Mucosa of descending colon (tissue), 3 donors: ENCODE measurements around the gene CEP128. TPM values are rescaled to one million over a fixed set of nuclear protein-coding genes. Genes with fewer than 3 reads are reported as not detected.
A peak's percentile ranks its signal among the peaks of the same experiment; 100 is the strongest.

ENCODE experiments used
- ATAC-seq: fragments of 200-7000 bp; cut with Tn5 transposase; one replicate; pipeline ENCODE4 v1.9.1; 2020; ENCODE audit warnings: mild to moderate bottlenecking, moderate library complexity
- DNase-seq, 3 donors: peaks; one replicate each; pipeline ENCODE4 v3.0.0-alpha.2; 2020
- H3K36me3 ChIP-seq: fragments of 200-600 bp; one replicate; pipeline ENCODE4 v1.8.0; 2021; ENCODE audit warnings: low read depth, mild to moderate bottlenecking
- H3K4me1 ChIP-seq: fragments of 200-600 bp; one replicate; pipeline ENCODE4 v1.8.0; 2021; ENCODE audit warnings: low read depth, mild to moderate bottlenecking
- H3K4me3 ChIP-seq: fragments of 200-600 bp; one replicate; pipeline ENCODE4 v1.8.0; 2021; ENCODE audit warnings: mild to moderate bottlenecking
- H3K9me3 ChIP-seq: fragments of 200-600 bp; one replicate; pipeline ENCODE4 v1.8.0; 2021; ENCODE audit warnings: mild to moderate bottlenecking
- intact Hi-C, 2 donors: fragments of 100-400 bp; cut with DNase I in 1 of 2; cut with micrococcal nuclease in 1 of 2; formaldehyde crosslinking; loops; one replicate each; pipeline versions ENCODE4 v1.11.0 to v1.11.1; 2022; cut with DNase I, micrococcal nuclease
- total RNA-seq, 3 donors: library from RNA; stranded (reverse); fragmentation: NEBNext Ultra II Directional in 2 of 3; extraction: Animal tissue kit (Norgen Biotek cat#: 25700) in 2 of 3; gene quantifications; one replicate each; pipeline versions ENCODE4 v1.2.1 to v1.2.4, GENCODE V29; 2021 to 2023
- TF ChIP-seq, protein P1 (sequence below): fragments of 200-600 bp; IDR thresholded peaks from one replicate; pipeline ENCODE4 v1.8.0; 2022; ENCODE audit warnings: antibody characterized with exemption, mild to moderate bottlenecking
- donor health status: DM: no; HTN: no; CAD: no; lungs with moderate emphysema.
- donor health status: DM: no; HTN: no; CAD: no.
- donor health status: DM: no; HTN: yes; CAD: no.

Gene CEP128
- total RNA-seq, 3 donors from 2014 or later: 5.0 to 10.0 (median 9.3) TPM

DNA sequence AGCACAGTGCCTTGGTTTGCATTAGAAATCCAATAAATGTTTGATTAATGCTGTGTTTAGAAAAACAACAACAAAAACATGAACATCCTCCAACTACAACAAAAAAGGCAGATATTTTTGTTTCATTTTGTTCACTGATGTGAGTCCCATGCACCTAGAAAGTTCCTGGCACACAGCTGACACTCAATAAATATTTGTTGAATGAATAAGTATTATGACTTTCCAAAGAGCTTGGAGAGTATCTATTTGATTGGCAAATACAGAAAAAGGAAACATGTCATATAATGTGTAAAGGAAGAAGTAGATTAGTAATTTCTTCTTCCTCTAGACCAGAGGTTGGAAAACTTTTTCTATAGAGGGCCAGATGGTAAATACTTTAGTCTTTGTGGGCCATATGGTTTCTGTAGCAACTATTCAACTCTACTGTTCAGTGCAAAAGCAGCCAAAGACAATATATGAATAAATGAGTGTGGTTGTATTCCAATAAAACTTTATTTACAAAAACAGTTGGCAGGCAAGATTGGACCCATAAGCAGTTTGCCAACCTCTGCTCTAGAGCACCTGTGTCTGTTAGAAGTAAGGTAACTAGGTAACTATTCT lies 417.9 kb downstream of the CEP128 start:
- intact Hi-C loops: no loop called here
- Histone ChIP-seq H3K4me3 (no peak overlapping the region), H3K4me1 (no peaks in the 10 kb centered on the region), H3K36me3 (no peaks in the 10 kb centered on the region), H3K9me3 (no peaks in the 10 kb centered on the region)
- DNase-seq (peak in 1 of 3 donors; percentile 4), ATAC-seq (peak; percentile 81)
- TF ChIP-seq, protein P1, sequence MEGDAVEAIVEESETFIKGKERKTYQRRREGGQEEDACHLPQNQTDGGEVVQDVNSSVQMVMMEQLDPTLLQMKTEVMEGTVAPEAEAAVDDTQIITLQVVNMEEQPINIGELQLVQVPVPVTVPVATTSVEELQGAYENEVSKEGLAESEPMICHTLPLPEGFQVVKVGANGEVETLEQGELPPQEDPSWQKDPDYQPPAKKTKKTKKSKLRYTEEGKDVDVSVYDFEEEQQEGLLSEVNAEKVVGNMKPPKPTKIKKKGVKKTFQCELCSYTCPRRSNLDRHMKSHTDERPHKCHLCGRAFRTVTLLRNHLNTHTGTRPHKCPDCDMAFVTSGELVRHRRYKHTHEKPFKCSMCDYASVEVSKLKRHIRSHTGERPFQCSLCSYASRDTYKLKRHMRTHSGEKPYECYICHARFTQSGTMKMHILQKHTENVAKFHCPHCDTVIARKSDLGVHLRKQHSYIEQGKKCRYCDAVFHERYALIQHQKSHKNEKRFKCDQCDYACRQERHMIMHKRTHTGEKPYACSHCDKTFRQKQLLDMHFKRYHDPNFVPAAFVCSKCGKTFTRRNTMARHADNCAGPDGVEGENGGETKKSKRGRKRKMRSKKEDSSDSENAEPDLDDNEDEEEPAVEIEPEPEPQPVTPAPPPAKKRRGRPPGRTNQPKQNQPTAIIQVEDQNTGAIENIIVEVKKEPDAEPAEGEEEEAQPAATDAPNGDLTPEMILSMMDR: no peak

GRCh38 chr14:80522936-80523335 lies 418.6 kb downstream of the CEP128 start:
- peak; percentile 46 for ATAC-seq
- Histone ChIP-seq H3K4me1 (no peaks in the 10 kb centered on the region), H3K9me3 (no peaks in the 10 kb centered on the region), H3K36me3 (no peaks in the 10 kb centered on the region), H3K4me3 (no peak overlapping the region)
- TF ChIP-seq, protein P1: no peak
- intact Hi-C loops: no loop called here
- DNase-seq: no peak

- Histone ChIP-seq H3K9me3 (no peaks in the 10 kb centered on the region), H3K4me3 (no peak overlapping the region), H3K4me1 (no peaks in the 10 kb centered on the region), H3K36me3 (no peaks in the 10 kb centered on the region)
- intact Hi-C loops: no loop called here
- DNase-seq (no peak), ATAC-seq (no peak)
- TF ChIP-seq, protein P1: no peak
Measured at GRCh38 chr14:80522411-80522810, 419.1 kb downstream of the CEP128 start.

GRCh38 chr14:80521456-80521855 lies 420.1 kb downstream of the CEP128 start:
- no peak for ATAC-seq
- TF ChIP-seq, protein P1: no peak
- Histone ChIP-seq H3K36me3 (no peaks in the 10 kb centered on the region), H3K9me3 (no peaks in the 10 kb centered on the region), H3K4me1 (no peaks in the 10 kb centered on the region), H3K4me3 (no peak overlapping the region)
- intact Hi-C loops: no loop called here
- no peak for DNase-seq

DNA sequence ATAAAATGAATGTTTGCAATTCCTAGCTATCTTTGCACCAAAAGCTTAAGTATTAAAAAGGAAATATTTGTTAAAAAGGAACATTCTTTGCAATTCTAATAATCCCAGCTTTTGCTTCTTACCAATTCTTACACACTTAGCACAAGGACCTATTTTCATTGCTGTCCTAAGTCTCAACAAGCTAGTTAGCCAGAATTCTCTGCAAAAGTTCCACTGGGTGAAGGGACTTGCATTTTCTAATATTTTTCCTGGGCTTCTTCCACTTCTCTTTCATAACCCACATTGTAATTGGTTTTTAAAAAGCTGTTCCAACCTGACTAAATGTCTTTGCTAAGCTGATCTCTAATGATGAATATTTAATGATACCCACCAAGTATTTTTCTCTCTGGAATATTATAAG lies 422.5 kb downstream of the CEP128 start:
- DNase-seq: no peak
- Histone ChIP-seq H3K4me1 (no peaks in the 10 kb centered on the region), H3K36me3 (no peaks in the 10 kb centered on the region), H3K4me3 (no peak overlapping the region), H3K9me3 (no peaks in the 10 kb centered on the region)
- TF ChIP-seq, protein P1: no peak
- intact Hi-C loops: no loop called here
- no peak for ATAC-seq

GRCh38 chr14:80518173-80518572 lies 423.4 kb downstream of the CEP128 start:
- H3K4me1 ChIP-seq: no peaks in the 10 kb centered on the region
- H3K4me3 ChIP-seq: no peak overlapping the region
- peaks cover 3% of the 10 kb centered on the region for H3K9me3 ChIP-seq
- DNase-seq (no peak), ATAC-seq (no peak)
- TF ChIP-seq, protein P1: no peak
- intact Hi-C loops: no loop called here
- H3K36me3 ChIP-seq: no peaks in the 10 kb centered on the region
